ENCODE data around the gene RNF112. TPM values are rescaled to one million over a fixed set of nuclear protein-coding genes. Genes with fewer than 3 reads are reported as not detected.

The RNF112 gene
- total RNA-seq, 3 donors from 2014 or later (not counting 1 experiment from before 2014, with no cell fraction given), result 1.0 to 5.1 (median 5.0) TPM

DNA sequence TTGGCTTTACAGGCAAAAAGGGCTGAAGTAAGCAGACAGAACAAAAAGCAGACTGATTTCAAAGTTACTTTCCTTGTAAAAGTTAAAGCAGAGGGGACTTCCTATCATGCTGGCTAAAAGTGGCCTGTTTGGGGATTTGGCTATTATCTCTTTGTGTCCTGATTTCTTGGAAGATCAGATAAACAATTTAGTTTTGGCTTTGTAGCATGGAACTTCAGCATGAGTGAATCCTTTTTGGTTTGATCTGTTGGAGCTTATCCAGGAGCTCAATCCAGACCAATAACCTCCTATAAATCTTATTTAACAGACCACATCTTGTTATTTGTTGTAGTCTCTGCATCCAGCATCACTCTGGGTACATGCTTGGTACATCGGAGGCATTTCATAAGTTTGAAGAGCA lies 8.9 kb upstream of the RNF112 start:
- intact Hi-C loops (cut with micrococcal nuclease), result no loop called here

DNA sequence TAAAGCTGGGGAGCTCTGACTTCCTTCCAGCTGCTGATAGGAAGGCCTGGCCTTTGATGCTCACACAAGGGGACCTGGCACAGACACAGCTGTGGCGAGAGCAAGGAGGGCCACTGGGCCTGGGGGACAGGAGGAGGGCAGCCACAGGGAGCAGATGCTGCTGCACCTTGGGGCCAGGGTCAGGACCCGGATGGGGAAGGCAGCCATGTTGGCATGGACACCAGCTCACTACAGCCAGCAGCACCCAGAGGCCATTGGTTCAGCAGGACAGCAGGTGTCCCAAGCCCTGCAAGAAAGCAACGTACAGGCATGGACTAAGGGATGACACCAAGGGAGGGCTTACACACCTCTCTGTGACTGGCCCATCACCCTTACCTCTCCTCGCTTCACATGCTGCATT lies 8.0 kb upstream of the RNF112 start:
- TF ChIP-seq, protein P1, sequence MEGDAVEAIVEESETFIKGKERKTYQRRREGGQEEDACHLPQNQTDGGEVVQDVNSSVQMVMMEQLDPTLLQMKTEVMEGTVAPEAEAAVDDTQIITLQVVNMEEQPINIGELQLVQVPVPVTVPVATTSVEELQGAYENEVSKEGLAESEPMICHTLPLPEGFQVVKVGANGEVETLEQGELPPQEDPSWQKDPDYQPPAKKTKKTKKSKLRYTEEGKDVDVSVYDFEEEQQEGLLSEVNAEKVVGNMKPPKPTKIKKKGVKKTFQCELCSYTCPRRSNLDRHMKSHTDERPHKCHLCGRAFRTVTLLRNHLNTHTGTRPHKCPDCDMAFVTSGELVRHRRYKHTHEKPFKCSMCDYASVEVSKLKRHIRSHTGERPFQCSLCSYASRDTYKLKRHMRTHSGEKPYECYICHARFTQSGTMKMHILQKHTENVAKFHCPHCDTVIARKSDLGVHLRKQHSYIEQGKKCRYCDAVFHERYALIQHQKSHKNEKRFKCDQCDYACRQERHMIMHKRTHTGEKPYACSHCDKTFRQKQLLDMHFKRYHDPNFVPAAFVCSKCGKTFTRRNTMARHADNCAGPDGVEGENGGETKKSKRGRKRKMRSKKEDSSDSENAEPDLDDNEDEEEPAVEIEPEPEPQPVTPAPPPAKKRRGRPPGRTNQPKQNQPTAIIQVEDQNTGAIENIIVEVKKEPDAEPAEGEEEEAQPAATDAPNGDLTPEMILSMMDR (IDR thresholded peaks at IDR 0.05), result no peak
- Histone ChIP-seq H3K36me3 (ENCODE audit: control insufficient read depth, insufficient read depth, low read length) (no peaks in the 10 kb centered on the region), H3K27ac (ENCODE audit: low read length) (no peak overlapping the region), H3K9me3 (ENCODE audit: control insufficient read depth, insufficient read depth, low read length) (no peaks in the 10 kb centered on the region), H3K4me3 (ENCODE audit: low read length) (no peak overlapping the region), H3K27me3 (ENCODE audit: control insufficient read depth, insufficient read depth, low read length) (no peaks in the 10 kb centered on the region), H3K4me1 (ENCODE audit: control insufficient read depth, insufficient read depth, low read length) (no peaks in the 10 kb centered on the region)
- DNase-seq, result no peak
- intact Hi-C loops (cut with micrococcal nuclease), result no loop called here
- H3K9me3 Mint-ChIP-seq, result no peaks in the 10 kb centered on the region
- no peak for ATAC-seq
- H3K36me3 Mint-ChIP-seq, result no peaks in the 10 kb centered on the region
- WGBS (ENCODE audit: insufficient coverage), result 95% methylated on average over 4 of the region's 4 CpGs
- H3K27ac Mint-ChIP-seq, result no peak overlapping the region
- no peaks in the 10 kb centered on the region for H3K27me3 Mint-ChIP-seq (ENCODE audit: low read depth in 2 of 2)
- peaks cover 5 to 6% of the 10 kb centered on the region in 2 donors for H3K4me1 Mint-ChIP-seq
- no peak overlapping the region for H3K4me3 Mint-ChIP-seq

More for the DNA sequence above, 8.9 kb upstream of the RNF112 start:
- Mint-ChIP-seq H3K27me3 (ENCODE audit: low read depth in 2 of 2) (no peaks in the 10 kb centered on the region), H3K9me3 (no peaks in the 10 kb centered on the region), H3K27ac (no peak overlapping the region), H3K4me3 (no peak overlapping the region), H3K36me3 (no peaks in the 10 kb centered on the region), H3K4me1 (peaks cover 5 to 6% of the 10 kb centered on the region in 2 donors)
- ATAC-seq (no peak), DNase-seq (no peak)
- Histone ChIP-seq H3K4me3 (ENCODE audit: low read length) (no peak overlapping the region), H3K36me3 (ENCODE audit: control insufficient read depth, insufficient read depth, low read length) (no peaks in the 10 kb centered on the region), H3K9me3 (ENCODE audit: control insufficient read depth, insufficient read depth, low read length) (no peaks in the 10 kb centered on the region), H3K4me1 (ENCODE audit: control insufficient read depth, insufficient read depth, low read length) (no peaks in the 10 kb centered on the region), H3K27ac (ENCODE audit: low read length) (no peak overlapping the region), H3K27me3 (ENCODE audit: control insufficient read depth, insufficient read depth, low read length) (no peaks in the 10 kb centered on the region)
- TF ChIP-seq, protein P1 (IDR thresholded peaks at IDR 0.05), result no peak
- WGBS (ENCODE audit: insufficient coverage), result 91% methylated on average over 1 of the region's 1 CpG

DNA sequence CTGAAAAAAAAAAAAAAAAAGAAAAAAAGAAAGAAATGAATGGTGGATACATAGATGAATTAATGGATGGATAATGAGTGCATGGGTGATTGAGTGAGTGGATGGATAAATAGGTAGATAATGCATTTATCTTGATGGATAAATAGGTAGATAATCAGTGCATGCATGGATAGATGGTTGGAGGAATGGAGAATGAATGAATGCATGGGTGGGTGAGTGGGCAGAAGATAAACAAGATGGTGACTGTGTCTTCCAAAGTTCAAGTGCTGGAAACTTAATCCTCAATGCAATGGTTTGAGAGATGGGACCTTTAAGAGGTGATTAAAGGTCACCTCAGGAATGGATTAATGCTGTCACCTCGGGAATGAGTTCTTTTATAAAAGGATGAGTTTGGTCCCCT lies 6.8 kb upstream of the RNF112 start:
- no peaks in the 10 kb centered on the region for H3K9me3 ChIP-seq (ENCODE audit: control insufficient read depth, insufficient read depth, low read length)
- no peaks in the 10 kb centered on the region for H3K4me1 ChIP-seq (ENCODE audit: control insufficient read depth, insufficient read depth, low read length)
- WGBS (ENCODE audit: insufficient coverage), result 71% methylated on average over 1 of the region's 1 CpG
- H3K36me3 ChIP-seq (ENCODE audit: control insufficient read depth, insufficient read depth, low read length), result no peaks in the 10 kb centered on the region
- no peaks in the 10 kb centered on the region for H3K27me3 ChIP-seq (ENCODE audit: control insufficient read depth, insufficient read depth, low read length)
- no peaks in the 10 kb centered on the region for H3K4me1 Mint-ChIP-seq
- H3K27ac ChIP-seq (ENCODE audit: low read length), result no peak overlapping the region
- intact Hi-C loops (cut with micrococcal nuclease), result no loop called here
- no peaks in the 10 kb centered on the region for H3K27me3 Mint-ChIP-seq (ENCODE audit: low read depth in 2 of 2)
- no peaks in the 10 kb centered on the region for H3K9me3 Mint-ChIP-seq
- no peak for ATAC-seq
- DNase-seq, result no peak
- no peak overlapping the region for H3K4me3 Mint-ChIP-seq
- H3K36me3 Mint-ChIP-seq, result no peaks in the 10 kb centered on the region
- TF ChIP-seq, protein P1 (IDR thresholded peaks at IDR 0.05), result no peak
- no peak overlapping the region for H3K4me3 ChIP-seq (ENCODE audit: low read length)
- H3K27ac Mint-ChIP-seq, result no peak overlapping the region

DNA sequence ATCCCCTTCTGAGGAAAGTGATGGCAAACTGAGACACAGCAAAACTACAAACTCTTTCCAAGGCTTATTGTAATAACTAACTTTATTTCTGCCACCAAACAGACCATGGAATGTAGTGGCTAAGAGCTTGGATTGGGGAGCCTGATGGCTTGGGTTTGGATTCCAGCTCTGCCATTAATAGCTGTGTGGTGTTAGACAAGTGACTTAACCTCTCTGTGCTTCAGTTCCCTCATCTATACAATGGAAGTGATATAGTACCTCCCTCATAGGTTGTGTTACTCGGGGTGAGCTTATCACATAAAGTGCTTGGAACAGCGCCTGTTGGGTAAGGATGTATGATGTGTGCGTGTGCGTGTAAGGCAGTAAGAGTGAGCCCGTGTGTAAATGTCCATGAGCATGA lies 5.9 kb upstream of the RNF112 start:
- Histone ChIP-seq H3K4me3 (ENCODE audit: low read length) (no peak overlapping the region), H3K27ac (ENCODE audit: low read length) (no peak overlapping the region), H3K27me3 (ENCODE audit: control insufficient read depth, insufficient read depth, low read length) (no peaks in the 10 kb centered on the region), H3K36me3 (ENCODE audit: control insufficient read depth, insufficient read depth, low read length) (no peaks in the 10 kb centered on the region), H3K9me3 (ENCODE audit: control insufficient read depth, insufficient read depth, low read length) (no peaks in the 10 kb centered on the region), H3K4me1 (ENCODE audit: control insufficient read depth, insufficient read depth, low read length) (no peaks in the 10 kb centered on the region)
- intact Hi-C loops (cut with micrococcal nuclease), result no loop called here
- peaks cover 0 to 2% of the 10 kb centered on the region in 2 donors for H3K4me1 Mint-ChIP-seq
- 93% methylated on average over 5 of the region's 5 CpGs for WGBS (ENCODE audit: insufficient coverage)
- H3K27me3 Mint-ChIP-seq (ENCODE audit: low read depth in 2 of 2), result no peaks in the 10 kb centered on the region
- no peak overlapping the region for H3K4me3 Mint-ChIP-seq
- no peaks in the 10 kb centered on the region for H3K9me3 Mint-ChIP-seq
- DNase-seq (no peak), ATAC-seq (no peak)
- H3K36me3 Mint-ChIP-seq, result no peaks in the 10 kb centered on the region
- TF ChIP-seq, protein P1 (IDR thresholded peaks at IDR 0.05), result no peak
- no peak overlapping the region for H3K27ac Mint-ChIP-seq

Data from natural killer cell (primary cell).